HT1080 (cell line): ENCODE results near the gene ORAI2. TPM values are rescaled to one million over a fixed set of nuclear protein-coding genes. Genes with fewer than 3 reads are reported as not detected.
"Not testable (repeated sequence)": the region's sequence is repeated elsewhere in the genome, so short reads cannot be mapped to it uniquely, and the experiment has no call there.

ENCODE experiments used
- DNase-seq: peaks from one replicate; pipeline ENCODE4 v3.0.0-alpha.2; 2015; ENCODE audit warnings: low read depth
- total RNA-seq: library from RNA; depleted of rRNA; stranded (reverse); fragments of >200 nt; shearing (Covaris generic); gene quantifications from 2 replicates; pipeline ENCODE4 v1.2.3, GENCODE V29; 2014

ORAI2 gene
- total RNA-seq, 1 experiment from 2014 or later, result 60.3 TPM

DNA sequence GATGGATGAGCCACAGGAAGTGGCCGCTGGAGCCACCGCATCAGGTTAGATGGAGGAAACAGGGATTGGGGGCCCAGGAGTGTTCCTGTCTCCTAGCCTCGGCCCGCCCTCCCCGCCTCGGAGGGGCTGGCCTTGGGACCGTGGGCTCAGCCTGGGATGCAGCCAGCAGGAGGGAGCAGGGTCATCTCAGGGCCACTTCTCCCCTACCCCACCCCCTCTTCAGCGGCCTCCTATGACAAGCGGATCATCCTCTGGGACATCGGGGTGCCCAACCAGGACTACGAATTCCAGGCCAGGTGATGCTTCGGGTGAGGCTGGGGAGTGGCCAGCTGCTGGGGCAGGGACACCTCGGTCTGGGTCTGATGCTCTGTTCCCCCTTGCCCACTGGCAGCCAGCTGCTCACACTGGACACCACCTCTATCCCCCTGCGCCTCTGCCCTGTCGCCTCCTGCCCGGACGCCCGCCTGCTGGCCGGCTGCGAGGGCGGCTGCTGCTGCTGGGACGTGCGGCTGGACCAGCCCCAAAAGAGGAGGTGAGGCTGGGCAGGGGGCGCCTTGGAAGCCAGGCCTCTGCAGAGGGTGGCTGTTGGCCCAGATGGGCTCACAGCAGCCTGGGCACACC is 36.1 kb downstream of the ORAI2 start:
- DNase-seq, result no peak

DNA sequence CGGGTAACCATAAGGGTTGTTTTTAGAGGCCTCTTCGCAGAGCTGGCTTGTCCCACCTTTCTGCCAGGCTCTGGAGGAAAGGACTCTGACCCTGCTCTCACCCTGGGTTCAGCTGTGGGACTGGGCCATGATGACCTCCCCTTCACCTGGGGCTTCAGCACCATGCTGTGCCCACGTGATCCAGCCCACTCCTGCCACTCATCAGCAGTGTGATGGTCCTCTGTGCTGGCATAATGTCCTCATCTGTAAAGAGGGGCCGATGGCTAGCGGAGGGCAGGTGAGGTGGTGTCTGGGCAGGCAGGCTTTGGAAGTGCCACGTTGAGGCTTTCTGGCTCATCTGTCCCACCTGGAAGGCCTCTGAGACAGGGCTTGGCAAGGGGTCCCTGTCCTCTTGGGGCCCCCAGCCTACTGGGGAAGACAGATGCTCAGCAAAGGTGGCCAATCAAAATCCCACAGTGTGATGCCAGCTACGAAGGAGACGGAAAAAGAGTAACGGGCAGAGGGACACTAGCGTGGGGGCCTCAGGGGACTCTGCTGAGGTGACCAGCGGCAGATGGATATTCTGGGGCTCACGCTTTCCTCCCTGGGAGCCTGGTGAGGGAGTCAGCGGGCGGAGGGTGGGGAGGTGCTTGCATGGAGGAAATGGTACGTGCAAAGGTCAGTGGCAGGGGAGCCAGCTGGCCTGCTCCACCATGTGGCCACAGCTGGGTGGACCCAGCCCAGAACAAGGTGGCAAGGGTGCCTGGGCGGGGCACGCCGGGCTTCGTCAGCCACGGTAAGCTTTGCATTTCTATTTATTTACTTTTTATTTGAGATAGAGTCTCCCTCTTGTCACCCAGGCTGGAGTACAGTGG is 36.8 kb downstream of the ORAI2 start:
- DNase-seq, result no peak

DNA sequence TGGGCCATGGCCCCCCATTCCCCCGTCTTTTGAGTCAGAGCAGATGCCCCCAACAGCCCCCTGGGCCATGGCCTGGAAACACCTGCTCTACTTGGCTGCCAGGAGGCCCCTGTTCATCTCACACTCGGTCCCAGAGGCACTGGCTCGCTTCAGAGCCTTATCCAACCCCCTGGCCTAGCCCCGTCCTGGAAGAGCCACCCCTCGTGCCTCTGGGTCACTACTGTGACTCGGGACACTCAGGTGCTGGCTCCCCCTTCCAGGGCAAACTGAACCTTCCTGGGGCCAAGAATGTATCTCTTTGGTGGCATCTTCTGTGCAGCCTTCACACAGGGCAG is 38.4 kb downstream of the ORAI2 start:
- no peak for DNase-seq

DNA sequence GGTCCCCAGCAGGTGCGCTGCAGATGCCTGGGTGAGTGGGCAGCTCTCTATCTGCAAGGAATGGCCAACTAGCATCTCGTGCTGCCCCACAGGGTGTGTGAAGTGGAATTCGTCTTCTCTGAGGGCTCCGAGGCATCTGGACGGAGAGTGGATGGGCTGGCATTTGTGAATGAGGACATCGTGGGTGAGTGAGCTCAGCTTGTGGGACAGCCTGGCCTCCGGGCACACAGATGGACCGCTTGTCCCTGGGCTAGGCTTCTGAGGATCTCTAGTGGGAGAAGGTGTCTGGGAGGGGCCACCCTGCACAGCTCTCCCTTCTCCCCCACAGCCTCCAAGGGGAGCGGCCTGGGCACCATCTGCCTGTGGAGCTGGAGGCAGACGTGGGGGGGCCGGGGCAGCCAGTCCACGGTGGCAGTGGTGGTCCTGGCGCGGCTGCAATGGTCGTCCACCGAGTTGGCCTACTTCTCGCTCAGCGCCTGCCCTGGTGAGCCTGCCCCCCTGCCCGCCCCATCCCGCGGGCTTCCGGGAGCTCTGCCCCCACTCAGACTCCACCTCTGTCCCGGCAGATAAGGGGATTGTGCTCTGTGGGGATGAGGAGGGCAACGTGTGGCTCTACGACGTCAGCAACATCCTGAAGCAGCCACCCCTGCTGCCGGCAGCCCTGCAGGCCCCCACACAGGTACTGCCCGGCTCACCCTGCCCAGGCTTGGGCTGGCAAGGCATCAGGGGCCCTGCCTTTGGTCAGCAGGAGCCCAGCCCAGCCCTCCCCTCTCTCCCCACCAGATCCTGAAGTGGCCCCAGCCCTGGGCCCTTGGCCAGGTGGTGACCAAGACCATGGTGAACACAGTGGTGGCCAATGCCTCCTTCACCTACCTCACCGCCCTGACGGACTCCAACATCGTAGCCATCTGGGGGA is 39.0 kb downstream of the ORAI2 start:
- no peak for DNase-seq

DNA sequence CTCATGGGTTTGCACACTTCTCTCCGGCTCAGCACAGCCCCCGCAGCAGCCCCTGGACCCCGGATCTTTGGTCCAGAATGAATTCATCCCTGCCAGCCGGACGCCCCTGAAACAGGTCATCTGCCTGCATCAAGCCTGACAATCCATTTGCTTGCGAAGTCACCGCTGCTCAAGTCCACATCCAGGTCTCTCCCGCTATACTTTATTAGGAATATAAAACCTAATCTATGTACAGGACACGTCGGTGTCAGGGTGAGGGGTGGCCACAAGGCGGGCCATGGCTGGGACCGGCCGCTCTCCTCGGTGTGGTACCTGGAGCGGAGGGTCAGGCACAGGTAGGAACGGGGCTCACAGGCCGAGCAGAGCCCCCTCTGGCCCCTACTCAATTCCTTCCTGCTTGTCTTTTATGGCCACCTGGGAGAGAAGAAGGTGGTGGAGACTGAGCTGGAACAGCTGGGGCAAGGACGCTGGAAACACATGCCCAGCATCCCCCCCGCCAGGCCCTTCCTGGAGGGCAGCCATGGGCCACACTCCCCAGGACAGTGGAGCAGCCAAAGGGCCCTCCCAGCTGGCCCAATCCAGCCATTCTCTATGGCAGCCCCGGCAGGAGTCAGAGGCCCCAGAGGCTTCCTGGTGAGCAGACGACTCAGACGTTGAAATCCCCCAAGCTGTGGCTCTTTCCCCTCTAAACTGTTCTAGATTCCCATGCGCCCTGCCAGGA is 40.1 kb downstream of the ORAI2 start:
- DNase-seq, result no peak

DNA sequence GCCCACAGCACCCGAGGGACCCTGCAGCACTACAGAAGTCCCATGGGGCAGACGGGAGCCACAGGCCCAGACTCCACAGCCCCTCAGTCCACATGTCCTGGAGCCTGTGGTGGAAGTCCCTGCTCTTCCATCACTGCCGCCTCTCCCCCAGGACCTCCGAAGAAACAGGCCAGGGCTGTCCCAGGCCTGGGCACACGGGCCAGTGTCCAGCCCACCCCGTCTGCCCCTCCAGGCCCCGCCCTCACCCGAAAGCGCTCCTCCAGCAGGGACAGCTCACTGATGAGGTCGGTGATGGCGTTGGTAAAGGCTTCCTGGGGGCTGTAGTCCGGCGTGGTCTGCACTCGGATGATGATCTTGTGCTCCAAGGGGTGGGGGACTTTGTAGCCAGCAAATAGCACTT is 40.7 kb downstream of the ORAI2 start:
- not testable (repeated sequence) for DNase-seq

DNA sequence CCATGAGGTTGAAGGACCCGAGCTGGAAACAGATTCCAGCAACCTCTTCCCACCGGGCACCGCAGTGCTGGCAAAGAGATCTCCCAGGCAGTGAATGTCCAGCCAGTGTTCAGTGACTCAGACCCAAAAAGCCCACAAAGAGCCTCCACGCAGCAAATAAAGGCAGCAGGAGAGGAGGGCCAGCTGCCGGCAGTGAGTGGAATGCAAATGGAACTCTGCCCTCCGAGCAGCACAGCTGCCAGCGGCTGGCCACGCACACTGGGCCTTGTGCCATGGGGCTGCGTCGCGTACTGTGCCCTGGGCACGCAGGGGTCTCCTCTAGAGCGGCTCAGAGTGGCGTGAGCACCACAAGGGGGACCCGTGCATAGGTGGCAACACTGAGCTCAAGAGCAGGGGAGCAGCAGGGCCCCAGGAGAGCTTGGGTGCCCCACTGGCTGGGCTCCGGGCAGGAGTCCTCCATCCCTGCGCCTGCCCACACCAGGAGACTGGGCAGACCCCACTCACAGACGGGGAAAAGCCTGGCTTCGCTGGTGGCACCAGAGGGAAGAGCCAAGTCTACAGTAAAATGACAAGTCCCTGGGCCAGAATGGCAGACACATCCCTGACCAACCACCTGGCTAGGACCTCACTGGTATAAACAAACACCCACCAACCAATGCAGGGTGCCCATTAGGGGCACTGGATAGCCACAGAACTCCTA is 41.5 kb downstream of the ORAI2 start:
- DNase-seq, result not testable (repeated sequence)

DNA sequence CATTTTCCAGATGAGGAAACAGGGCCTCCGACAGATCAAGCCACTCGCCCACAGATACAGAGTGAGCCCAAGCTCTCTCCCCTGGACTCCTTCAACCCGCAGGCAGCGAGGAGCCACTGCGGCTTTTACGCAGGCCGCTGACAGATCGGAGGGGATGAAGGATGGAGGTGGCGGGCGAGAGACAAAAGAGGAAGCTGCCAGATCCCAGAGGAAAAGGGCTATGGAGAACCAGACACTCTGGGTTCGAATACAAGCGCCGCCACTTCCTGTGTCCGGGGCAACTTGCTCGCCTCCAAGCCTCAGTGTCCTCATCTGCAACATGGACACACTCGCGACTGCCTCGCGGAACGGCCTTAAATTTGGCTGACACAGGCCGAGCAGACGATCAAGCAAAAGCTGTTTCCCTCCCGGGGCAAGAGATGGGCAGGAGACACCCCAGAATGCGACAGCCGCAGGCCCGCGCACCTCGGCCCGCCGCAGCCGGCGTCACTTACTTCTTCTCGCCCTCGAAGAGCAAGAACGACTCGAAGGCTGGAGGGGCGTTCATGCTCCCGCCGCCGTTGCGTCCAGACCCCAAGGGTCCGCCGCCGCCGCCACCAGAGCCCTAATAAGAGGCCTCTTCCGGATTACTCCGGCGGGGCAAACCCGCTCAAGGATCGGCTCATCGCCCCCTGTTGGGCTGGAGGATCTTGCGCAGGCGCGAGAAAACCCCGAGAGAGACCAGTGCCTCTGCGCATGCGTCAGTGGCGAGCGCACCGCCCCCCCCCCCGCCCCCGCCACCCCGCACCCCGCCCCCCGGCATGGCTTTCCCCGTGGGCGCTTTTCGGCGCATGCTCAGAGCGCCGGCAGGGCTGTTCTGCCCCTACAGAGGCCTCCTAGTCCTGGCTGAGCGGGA is 45.2 kb downstream of the ORAI2 start, which contains the start of gene POLR2J:
Gene POLR2J, minus strand, starts transcription at position 609 of the 895 bp plus-strand sequence. Its CDS starts 62 bp downstream, at position 547.
- peak; percentile 38 for DNase-seq

DNA sequence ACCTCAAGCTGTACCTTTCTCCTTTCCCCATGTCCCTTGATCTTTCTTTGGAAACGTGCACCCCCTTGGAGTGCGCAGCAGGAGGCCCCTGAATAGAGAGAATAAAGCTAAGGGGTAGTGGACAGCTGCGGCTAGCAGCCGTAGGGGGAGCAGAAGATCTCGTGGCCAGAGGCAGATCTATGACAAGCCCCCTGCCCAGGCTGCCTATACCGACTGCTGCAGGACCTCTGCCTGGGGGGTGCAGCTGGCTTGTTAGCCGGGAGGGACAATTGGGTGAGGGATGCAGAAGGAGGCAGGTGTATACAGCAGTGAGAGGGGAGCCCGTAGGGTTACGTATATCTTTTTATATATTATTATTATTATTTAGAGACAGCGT is 45.8 kb downstream of the ORAI2 start:
- not testable (repeated sequence) for DNase-seq

DNA sequence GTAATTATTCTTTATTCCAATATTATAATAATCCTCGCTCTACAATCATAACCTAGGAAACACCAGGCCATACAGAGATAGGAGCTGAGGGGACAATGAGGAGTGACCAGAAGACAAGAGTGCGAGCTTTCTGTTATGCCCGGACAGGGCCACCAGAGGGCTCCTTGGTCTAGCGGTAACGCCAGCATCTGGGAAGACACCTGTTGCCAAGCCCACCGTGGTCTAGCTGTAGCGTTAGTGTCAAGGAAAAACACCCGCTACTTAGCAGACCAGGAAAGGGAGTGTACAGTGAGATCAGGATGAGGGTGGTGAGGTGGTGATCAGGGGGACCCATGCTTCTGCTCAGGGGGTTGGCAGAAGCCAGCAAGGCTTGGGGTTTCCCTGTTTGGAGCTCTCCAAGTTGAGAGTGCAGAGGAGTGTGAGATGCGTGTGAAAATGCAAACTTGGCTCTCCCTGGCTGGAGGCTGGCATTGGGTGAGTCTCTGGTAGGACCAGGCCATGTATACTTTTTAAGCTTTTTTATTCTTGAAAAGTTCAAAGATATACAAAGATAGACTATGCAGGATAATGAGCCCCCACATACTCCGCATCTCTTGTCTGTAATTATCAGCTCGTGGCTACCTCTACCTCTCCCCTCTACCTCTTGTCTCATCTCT is 46.7 kb downstream of the ORAI2 start:
- DNase-seq, result not testable (repeated sequence)

DNA sequence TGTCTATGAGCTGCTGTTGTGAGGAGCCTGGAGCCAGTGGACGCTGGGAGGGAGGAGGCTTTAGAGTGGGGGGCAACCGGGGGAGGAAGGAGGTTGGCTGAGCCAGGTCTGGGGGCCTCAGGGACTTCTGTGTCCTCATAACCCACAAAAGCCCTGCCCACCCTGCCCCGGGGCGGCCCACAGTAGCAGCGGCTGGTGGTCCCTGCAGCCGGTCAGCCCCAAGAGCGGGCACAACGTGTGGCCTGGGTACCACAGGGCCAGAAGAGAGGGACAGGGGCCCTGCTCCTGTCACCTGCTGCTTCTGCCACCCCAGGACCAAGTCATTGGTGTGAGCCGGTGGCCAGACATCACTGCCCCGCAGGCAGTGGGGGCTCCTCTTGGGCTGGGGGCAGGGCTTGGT is 48.6 kb downstream of the ORAI2 start:
- not testable (repeated sequence) for DNase-seq

DNA sequence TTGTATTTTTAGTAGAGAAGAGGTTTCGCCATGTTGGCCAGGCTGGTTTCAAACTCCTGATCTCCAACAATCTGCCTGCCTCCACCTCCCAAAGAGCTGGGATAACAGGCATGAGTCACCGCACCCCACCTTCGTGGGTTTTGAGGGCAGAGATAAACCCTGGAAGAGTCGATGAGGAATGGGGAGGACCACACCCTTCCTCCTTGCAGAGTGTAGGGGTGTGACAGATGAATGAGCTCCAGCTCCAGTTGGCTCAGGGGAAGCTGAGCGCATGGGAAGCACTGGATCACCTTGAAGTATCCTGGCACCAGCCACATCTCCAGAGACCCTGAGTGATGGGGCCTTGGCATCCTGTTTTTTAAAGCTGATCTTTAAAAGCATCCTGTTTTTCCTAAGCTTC is 50.9 kb downstream of the ORAI2 start:
- not testable (repeated sequence) for DNase-seq

DNA sequence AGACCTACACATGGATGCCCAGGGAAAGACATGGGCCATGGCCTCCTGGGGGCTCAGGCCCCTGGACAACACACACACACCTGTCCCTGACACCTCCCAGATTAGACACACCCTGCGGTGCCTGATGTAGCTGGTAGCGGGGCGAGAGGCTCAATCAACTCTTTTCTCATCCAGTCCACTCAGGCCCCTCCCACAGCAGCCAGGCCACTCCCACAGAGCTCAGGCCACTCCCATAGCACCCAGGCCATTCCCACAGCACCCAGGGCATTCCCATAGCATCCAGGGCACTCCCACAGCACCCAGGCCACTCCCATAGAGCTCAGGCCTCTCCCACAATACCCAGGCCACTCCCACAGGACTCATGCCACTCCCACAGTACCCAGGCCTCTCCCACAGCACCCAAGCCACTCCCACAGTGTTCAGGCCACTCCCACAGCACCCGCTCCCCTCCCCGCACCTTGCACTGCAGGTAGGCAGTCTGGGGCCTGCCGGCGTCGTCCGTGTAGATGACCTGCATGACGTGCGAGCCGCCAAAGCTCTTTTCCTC is 57.2 kb downstream of the ORAI2 start:
- not testable (repeated sequence) for DNase-seq

DNA sequence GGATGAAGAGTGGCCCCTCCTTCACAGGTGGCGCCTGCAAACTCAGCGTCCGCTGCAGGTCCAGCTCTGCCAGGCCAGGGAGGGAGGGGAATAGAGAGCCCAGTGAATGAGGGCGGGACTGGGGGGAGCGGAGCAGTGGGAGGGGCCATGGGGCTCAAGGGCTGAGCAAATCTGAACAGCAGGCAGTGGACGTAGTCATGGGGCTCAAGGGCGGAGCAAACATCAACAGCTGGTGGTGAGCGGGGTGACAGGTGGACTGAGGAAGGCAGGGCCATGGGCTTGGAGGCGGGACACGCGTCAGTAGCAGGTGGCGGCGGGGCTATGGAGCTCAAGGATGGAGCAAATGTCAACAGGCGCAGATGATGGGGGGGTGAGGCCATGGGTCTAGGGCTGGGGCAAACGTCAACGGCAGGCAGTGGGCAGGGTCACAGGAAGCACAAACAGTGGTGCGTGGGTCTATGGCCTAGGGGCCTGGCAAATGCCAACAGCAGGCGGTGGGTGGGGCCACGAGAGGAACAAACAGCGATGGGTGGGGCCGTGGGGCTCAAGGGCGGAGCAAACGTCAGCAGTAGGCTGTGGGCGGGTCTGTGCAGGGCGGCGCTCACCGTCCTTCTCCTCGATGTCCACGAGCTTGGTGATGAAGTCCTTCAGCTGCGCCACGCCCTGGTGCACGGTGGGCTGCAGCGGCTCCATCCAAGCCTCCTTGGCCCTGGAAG is 60.0 kb downstream of the ORAI2 start:
- DNase-seq, result not testable (repeated sequence)

DNA sequence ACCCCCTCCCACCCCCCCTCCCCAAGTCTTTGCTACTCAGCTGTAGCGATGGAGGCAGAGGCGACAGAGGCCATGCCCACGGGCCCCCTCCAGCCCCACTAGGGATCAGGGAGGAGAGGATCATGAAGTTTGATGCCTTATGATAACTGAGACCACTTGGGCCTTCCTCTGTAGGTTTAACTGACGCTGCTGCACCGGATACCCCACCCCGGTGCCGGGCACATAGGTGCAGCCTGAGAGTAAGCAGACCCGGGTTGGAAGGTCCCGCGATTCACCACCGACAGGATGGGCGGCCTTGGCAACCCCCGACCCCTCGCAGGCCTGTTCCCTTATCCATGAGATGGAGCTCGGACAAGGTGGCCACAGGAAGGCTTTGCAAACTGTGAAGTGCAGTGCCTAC is 60.7 kb downstream of the ORAI2 start:
- DNase-seq, result not testable (repeated sequence)

DNA sequence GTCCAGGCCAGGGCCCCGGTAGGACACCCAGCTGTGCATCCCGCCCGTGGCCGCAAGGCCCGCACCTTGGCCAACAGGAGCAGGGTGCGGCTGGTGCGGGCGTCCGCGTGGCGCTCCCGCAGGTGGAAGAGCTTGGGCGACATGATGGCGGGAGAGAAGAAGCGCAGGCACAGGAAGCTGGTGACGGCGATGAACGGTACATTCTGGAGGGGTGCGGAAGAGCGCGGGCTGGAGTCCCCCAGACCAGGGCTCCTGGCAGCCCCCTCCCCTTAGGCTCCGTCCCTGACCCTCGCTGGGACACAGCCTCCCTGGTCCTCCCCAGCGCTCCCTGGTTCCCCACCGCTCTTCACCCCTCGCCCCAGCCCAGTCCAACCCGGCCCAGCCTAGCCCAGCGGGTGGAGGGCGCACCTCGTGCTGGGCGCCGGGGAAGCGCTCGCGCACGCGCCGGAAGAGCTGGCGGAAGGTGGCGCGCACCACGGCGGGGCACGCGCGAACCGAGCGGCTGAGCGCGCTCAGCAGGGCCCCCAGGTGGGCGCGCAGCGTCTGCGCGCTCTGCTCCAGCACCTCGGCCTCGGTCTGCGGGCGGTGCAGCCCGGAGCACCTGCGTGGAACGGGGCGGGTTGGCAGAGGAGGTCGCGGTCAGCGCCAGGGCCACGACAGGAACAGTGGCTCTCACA is 61.2 kb downstream of the ORAI2 start:
- not testable (repeated sequence) for DNase-seq

DNA sequence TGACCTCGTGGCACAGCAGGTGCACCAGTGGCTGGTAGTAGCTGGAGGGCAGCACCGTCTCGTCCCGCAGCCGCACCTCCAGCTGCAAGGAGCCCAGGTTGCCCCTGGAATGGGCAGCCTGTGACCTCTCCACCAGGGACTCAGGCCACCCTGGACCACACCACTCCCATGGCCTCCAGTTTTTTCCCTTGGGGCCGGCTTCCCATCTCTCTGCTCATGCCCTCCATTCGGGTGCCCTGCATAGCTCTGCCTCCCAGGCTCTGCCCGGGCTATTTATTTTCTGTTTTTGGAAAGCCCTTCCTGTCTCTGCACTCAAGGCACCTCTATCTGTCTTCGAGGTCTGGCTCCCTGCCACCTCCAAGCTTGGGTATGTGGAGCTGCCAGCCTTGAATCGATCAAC is 63.5 kb downstream of the ORAI2 start:
- DNase-seq, result peak; percentile 0
